ENCODE data around the gene UGT1A10.
"Not testable (repeated sequence)": the region's sequence is repeated elsewhere in the genome, so short reads cannot be mapped to it uniquely, and the experiment has no call there.

The UGT1A10 gene

DNA sequence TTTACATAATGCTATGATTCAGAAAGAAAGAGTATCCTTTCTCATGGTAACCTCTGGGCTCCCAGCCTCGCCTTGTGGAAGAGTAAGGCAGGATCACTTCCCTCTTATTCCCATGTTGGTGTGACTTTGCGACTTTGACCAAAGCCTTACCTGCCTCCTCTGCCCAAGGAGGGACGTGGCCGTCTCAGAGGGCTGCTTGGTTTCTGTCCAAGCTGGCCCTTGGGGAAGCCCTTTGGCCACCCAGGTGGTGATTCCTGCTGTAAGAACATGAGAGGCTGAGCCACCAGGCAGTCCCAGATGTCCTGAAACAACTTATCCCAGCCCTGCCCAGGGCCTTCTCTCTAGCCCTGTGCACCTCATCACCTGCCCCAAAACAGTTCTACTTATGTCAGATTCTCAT is 62.5 kb downstream of the UGT1A10 start:
- no peak for DNase-seq

DNA sequence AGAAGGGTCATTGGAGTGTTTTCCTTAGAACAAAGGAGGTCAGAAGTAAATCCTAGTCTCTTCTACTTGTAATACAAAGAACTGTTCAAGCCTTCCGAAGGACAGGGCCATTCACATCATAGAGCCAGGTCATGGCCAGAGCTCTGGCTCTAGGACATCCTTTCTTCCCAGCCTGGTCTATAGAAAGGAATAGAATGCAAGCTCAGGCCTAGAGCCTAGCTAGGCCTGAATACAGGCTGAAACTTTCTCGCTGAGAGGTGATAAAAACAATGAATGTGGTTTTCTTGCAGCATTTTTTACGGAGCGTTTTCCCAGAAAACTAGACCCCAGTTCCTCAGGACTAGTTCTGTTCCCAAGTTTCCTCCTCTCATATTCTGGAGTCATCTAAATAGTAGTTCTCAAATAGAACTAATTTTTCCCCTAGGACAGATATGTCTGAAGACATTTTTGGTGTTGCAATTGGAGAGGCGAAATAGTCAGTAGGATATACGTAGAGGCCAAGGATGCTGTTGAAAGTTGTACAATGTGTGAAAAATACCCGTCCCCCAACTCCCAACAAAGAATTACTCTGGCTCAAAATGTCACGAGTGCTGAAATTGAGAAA is 63.3 kb downstream of the UGT1A10 start:
- no peak for DNase-seq

DNA sequence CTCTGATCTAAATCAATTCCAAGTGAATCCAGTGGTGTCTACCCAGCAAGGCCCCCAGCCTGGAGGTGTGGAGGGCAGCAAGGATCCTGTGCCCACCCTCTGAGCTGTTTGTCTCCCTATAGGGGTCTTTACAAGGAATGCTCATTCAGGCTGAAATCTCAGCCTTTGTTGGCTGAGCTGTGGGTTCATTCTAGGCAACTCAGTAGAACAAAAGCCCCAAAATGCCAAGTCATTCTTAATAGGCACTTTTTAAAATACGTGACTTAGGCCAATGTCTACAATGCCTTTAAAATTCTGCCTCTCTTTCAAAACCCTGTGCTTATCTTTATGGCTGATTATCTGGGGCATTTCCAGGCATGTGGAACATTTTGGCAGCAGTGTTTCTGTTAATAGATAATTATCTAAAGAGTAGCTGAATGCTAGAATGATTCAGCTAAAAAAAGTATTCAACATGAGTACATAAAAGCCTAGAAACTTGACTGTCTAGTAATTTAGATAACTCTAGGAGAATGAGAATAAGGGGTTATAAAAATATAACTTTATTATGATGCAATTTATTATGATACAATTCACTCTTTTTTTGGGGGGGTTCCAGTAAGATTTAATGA is 63.9 kb downstream of the UGT1A10 start:
- DNase-seq = no peak

DNA sequence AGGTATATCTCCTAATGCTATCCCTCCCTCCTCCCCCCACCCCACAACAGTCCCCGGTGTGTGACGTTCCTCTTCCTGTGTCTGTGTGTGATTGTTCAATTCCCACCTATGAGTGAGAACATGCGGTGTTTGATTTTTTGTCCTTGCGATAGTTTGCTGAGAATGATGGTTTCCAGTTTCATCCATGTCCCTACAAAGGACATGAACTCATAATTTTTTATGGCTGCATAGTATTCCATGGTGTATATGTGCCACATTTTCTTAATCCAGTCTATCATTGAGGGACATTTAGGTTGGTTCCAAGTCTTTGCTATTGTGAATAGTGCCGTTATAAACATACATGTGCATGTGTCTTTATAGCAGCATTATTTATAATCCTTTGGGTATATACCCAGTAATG is 64.6 kb downstream of the UGT1A10 start:
- DNase-seq = not testable (repeated sequence)

DNA sequence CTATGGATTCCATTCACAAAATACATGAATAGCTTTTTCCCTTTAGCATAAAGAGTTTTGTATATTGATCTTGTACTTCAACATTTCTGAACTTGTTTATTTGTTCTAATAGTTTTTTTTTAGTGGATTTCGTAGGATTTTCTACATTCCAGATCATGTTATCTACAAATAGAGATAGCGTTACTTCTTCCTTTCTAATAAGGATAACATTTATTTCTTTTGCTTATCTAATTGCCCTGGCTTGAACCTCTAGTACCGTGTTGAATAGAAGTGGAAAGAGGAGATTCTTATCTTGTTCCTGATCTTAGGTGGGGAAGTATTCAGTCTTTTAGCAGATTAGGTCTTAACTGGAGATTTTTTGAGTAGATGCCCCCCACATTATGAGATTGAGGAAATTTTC is 66.0 kb downstream of the UGT1A10 start:
- DNase-seq = no peak

DNA sequence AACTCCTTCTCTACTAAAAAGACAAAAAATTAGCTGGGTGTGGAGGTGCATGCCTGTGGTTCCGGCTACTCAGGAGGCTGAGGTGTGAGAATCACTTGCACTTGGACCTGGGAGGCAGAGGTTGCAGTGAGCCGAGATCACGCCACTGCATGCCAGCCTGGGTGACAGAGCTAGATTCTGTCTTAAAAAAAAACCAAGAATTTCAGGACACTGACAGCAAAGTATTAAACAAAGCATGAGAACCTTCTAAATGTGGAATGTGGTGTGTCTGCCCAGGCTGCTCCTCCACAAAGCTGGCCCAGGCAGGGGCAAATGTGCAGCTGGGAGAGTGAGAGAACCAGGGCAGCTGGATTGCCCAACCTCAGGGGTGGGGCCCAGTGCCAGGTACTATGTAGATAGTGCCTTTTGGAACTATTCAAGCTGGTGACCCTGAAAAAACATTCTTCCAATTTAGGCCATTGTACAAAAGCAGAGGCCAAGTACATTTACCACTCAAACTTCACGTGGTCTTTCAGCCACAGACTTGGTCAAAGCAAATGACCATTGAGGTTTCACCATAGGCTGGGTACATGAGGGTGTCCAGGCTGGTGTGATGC is 69.8 kb downstream of the UGT1A10 start:
- no peak for DNase-seq

DNA sequence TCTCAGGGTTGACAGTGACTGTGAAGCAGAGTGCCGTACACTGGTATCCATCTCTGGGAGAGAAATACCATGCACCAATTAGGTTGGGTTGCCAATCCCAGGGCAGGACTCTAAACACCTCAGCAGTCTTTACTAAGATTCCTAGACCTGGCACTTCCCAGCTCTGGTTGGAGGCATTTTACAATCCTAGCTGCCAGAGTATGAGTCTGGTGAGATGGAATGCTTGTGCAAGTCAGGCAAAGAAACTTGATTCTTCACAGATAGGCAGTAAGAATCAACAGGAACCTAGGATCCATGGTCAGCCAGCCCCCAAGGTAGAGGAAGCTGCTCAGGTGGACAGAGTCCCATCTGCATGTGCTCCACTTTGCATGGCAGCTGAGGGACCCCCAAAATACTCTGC is 70.5 kb downstream of the UGT1A10 start:
- no peak for DNase-seq

DNA sequence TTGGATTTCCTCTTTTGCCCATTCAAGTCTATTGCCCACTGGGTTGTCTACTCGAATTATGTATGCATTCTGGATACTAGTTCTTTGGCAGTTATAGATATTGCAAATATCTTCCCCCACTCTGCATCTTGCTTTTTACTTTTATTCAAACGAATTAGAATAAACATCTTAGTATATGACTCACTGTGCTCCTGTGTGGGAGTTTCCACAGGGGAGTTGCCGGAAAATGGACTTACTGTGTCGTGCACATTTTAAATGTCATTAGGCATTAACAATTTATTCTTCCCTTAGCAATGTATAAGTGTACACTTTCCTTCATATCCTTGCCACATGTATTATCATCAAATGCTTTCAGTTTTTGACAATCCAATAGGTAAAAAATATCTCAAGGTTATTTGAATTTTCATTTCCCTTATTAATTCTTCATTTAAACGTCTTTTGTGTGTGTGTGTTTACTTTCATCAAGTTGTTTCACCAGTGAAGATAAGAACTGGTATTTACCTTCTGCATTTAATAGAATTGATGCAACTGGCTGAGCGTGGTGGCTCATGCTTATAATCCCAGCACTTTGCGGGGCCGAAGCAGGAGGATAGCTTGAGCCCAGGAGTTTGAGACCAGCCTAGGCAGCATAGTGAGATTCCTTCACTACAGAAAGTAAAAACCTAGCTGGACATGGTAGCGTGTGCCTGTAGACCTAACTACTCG is 71.8 kb downstream of the UGT1A10 start:
- no peak for DNase-seq

DNA sequence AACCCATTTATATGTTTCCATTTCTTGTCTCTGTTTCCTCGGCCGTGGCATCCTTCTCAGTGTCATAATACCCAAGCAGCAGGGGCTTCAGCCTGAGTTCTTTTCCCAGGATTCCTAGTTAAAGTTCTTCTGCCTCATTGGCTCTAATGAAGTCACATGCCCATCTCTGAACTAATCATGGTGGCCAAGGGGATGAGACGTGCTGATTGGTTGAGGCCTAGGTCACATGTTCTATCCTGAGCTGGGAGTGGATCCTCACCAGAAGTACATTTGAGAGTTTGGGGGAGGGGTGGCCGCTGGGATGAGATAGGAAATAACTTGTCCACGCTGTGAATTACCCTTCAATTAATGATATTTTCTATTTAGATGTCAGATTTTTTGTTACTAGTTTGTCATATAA is 72.7 kb downstream of the UGT1A10 start:
- DNase-seq = no peak

DNA sequence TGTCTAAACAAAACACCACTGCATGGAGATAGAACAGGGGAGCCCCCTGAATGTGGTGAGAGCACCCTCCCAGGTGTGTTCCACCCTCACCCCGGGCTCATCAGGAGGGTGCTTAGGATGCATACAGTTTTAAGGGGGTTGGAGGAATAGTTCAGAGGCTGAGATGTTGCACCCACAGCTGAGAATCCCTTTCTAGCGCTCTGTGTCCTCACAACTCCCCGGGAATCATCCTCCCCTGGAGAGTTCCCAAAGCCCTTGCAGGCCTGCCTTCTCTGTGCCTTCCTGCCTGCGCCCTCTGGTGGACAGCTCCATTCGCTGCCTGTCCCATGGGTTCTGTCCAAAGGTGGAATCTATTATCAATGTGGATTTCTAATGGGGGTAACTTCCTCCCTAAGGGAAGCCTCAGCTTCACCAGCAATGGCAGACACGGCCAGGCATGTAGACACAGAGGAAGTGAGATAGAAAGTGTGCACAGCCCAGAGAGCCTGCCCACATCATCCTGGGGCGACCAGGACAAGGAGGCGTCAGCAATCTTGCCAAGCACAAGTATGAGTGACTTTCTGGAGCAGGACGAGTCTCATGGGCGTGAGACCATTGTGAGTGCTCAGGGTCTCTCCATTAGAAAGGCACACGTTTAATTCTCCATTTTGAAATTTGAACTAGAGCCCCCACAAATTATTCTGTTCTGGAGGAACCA is 75.2 kb downstream of the UGT1A10 start:
- peak; percentile 73 to 81 for DNase-seq

DNA sequence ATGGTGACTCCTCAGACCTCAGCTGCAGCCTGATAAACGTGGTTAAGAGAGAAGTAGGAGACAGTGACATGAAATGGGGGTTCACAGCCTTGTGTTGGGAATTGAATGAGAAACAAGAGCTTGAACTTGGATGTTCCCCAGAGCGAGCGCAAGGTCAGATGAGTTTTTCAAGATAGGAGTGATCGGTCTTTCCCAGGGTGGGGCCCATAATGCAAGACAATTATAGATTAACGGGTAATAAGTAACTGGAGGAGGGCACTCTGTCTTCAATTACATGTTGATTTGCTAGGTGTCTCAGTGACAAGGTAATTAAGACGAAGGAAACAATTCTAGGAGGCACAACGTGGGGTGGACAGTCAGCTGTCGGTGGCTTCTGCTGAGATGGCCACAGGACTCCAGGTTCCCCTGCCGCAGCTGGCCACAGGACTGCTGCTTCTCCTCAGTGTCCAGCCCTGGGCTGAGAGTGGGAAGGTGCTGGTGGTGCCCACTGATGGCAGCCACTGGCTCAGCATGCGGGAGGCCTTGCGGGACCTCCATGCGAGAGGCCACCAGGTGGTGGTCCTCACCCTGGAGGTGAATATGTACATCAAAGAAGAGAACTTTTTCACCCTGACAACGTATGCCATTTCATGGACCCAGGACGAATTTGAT is 76.5 kb downstream of the UGT1A10 start, which contains the start of gene UGT1A5:
Gene UGT1A5, plus strand, starts transcription at position 297 of the 651 bp plus-strand sequence. Its CDS starts 85 bp downstream, at position 382.
- no peak for DNase-seq

DNA sequence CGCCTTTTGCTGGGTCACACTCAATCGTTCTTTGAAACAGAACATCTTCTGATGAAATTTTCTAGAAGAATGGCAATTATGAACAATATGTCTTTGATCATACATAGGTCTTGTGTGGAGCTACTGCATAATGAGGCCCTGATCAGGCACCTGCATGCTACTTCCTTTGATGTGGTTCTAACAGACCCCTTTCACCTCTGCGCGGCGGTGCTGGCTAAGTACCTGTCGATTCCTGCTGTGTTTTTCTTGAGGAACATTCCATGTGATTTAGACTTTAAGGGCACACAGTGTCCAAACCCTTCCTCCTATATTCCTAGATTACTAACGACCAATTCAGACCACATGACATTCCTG is 77.0 kb downstream of the UGT1A10 start:
- no peak for DNase-seq

DNA sequence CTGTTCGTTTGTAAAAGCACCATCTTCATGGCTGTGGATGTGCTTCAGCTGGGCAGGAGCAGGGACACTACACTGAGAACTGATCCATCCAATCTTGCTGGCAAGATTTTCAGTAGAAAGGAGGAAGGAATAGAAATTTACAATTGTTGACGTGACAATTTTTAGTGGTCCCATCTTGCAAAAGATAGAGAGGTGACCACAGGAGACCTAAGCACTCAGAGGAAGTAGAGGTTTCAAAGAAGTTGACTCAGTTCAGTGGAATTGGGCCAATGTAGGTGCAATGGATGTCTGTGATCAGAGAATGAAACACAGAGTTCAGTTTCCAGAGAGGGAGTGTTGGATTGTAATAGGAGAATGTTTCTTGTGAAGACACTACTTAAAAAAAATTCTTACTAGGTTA is 77.9 kb downstream of the UGT1A10 start:
- DNase-seq = no peak

DNA sequence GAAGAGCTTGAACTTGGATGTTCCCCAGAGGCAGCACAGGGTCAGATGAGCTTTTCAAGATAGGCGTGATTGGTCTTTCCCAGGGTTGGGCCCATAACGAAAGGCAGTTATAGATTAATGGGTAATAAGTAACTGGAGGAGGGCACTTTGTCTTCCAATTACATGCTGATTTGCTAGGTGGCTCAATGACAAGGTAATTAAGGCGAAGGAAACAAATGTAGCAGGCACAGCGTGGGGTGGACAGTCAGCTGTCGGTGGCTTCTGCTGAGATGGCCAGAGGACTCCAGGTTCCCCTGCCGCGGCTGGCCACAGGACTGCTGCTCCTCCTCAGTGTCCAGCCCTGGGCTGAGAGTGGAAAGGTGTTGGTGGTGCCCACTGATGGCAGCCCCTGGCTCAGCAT is 82.3 kb downstream of the UGT1A10 start, which contains the start of gene UGT1A4:
Gene UGT1A4, plus strand, starts transcription at position 185 of the 400 bp plus-strand sequence. Its CDS starts 85 bp downstream, at position 270.
- no peak for DNase-seq

DNA sequence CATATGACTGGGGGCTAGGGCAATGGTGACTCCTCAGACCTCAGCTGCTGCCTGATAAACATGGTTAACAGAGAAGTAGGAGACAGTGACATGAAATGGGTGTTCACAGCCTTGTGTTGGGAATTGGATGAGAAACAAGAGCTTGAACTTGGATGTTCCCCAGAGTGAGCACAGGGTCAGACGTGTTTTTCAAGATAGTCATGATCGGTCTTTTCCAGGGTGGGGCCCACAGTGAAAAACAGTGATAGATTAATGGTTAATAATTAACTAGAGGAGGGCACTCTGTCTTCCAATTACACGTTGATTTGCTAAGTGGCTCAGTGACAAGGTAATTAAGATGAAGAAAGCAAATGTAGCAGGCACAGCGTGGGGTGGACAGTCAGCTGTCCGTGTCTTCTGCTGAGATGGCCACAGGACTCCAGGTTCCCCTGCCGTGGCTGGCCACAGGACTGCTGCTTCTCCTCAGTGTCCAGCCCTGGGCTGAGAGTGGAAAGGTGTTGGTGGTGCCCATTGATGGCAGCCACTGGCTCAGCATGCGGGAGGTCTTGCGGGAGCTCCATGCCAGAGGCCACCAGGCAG is 92.6 kb downstream of the UGT1A10 start, which contains the start of gene UGT1A3:
Gene UGT1A3, plus strand, starts transcription at position 320 of the 579 bp plus-strand sequence. Its CDS starts 85 bp downstream, at position 405.
- no peak for DNase-seq

DNA sequence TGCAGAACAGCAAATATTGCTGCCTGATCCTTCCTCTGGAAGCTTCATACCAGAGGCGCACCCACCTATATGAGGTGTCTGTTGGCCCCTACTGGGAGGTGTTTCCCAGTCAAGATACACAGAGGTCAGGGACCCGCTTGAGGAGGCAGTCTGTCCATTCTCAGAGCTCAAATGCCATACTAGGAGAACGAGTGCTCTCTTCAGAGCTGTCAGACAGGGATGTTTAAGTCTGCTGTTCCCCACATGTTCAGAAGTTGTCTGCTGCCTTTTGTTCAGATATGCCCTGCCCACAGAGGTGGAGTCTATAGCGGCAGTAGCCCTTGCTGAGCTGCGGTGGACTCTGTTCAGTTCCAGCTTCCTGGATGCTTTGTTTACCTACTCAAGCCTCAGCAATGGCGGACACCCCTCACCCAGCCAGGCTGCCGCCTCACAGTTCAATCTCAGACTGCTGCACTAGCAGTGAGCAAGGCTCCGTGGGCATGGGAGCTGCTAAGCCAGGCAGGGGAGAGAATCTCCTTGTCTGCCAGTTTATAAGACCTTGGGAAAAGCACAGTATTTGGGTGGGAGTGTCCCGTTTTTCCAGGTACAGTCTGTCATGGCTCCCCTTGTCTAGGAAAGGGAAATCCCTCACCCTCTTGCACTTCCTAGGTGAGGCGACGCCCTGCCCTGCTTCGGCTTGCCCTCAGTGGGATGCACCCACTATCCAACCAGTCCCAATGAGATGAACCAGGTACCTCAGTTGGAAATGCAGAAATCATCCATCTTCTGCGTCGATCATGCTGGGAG is 100.8 kb downstream of the UGT1A10 start:
- DNase-seq = not testable (repeated sequence)

DNA sequence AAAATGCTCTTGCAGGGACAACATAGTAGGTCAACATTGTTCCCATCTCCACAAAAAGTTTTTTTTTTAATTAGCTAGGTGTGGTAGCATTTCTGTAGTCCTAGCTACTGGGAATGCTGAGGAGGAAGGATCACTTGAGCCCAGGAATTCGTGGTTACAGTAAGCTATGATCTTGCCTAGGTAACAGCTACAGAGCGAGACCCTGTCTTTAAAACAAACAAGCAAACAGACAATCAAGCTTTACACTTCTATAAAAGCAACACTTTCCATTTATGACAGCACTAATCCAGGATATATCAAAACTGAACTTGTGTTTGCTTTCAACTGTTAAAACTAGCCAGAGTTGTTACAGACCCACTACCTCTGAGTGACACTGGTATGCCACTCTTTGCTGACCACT is 104.6 kb downstream of the UGT1A10 start:
- no peak for DNase-seq

DNA sequence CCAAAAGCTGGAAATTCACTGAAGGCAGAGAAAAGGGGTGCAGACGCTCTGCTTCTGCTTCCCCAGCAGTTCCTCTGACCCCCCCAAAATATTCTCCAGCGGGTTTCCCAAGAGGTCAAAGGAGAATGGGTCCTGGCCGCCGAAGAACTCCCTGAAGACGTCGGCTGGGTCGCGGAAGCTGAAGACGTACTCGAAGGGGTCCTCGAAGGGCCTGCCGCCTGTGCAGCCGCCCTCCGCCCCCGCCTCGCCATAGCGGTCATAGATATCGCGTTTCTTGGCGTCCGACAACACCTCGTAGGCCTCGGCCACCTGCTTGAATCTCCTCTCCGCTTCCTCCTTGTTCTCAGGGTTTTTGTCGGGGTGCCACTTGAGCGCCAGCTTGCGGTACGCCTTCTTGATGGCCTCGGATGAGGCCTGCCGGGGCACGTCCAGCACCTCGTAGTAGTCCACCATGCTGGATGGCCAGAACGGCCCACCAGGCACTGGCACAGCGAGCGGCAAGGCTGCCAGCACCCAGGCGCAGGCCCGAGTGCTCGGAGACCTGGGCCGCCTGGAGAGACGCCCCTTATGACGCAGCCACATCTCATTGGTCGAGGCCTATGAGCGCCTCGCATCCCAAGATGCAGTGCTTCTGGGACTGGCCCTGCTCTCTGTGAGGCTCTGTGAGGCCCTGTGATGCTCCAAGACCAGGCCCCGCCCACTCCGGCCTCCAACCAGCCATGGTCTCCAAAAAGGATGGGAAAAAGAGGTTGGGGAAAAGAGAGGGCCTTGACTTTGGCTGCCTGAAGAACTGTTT is 107.4 kb downstream of the UGT1A10 start:
- DNase-seq = no peak

DNA sequence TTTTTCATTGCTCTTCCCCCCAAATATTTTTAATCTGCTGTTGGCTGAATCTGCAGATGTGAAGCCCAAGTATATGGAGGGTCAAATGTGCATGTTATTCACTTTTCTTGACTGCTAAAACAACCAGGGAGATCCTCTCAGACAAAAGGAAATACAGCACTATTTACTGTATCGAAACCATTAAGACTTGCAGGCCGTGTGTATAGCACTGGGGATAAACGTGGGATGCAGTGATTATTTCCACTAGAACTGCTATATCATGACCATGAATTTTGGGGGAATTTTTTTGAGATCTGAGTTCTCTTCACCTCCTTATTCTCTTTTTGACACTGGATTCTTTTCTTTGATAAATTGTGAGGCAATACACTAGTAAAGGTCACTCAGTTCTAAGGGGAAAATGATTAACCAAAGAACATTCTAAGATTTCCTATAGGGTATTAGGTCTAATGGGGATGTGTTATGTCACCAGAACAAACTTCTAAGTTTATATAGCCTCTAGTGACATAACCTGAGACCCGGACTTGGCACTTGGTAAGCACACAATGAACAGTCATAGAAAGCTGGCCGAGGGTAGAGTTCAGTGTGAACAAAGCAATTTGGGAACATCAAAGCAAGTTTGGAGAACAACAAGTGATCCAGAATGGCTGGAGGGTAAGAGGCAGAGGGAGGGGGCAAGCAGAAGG is 109.0 kb downstream of the UGT1A10 start:
- DNase-seq = no peak

DNA sequence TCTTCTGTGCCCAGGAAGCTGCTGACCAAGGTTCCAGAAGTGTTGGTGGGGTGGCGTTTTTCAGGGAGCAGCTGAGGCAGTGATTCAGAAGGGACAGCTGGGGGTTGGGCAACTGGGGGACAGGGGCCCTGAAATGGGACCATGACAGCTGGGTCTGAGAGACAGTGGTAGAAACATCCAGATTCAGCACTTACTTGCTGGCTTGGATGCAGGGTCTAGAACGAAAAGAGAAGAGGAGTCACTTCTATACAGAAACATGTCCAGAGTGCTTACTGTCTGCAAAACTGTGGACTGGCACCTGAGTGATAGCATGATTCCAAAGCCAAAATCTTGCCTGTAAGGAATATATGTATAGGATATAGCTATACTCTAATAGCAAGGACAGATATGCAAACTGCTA is 109.6 kb downstream of the UGT1A10 start:
- DNase-seq = not testable (repeated sequence)

All from stimulated activated CD4-positive, alpha-beta T cell treated with anti-CD3 and anti-CD28 coated beads, Interleukin-2, amount 100 ng/mL, for 24 hours (primary cell).